ENCODE data around the gene UBAP2. TPM values are rescaled to one million over a fixed set of nuclear protein-coding genes. Genes with fewer than 3 reads are reported as not detected.
"Not testable (repeated sequence)": the region's sequence is repeated elsewhere in the genome, so short reads cannot be mapped to it uniquely, and the experiment has no call there.

The UBAP2 gene
- total RNA-seq, 1 donor from 2014 or later: 34.9 TPM

DNA sequence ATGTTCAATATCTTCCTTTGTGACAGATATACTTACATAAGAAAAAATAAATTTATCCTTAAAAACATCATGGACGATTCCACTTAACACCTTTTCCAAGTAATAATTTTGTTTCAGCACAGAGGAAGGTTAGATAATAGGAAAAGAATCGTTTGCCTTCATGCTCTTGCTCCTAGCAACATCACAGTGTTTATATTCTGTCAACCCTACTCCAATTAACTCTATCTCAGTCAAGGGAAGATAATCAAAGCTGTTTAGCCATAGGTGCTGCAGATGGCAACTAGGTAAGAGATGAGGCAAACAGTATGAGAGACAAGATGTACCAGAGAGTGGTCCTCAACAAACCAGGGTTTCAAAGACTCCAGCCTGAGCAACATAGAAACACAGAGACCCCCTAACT is 55.6 kb downstream of the UBAP2 start:
- ATAC-seq (no peak), DNase-seq (no peak)
- intact Hi-C loops (cut with micrococcal nuclease): no loop called here

DNA sequence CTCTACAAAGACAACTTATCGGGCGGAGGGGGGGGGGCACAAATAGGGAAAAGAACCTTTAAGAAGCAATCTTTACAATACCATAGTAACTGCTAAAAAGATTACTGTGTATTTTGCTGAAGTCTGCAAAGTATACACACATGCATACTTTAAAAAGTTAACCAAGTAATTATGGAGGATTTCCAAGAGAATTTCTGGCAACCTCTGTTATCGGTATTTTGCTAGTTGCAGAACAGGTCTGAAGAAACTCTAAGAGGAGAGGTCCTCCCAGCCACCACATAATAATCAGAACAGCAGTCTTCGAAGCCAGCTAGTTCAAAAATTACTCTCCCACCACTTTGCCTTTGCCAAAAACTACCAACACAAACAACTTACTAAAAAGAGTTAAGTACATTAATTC is 56.1 kb downstream of the UBAP2 start:
- ATAC-seq (no peak), DNase-seq (no peak)
- intact Hi-C loops (cut with micrococcal nuclease): no loop called here

DNA sequence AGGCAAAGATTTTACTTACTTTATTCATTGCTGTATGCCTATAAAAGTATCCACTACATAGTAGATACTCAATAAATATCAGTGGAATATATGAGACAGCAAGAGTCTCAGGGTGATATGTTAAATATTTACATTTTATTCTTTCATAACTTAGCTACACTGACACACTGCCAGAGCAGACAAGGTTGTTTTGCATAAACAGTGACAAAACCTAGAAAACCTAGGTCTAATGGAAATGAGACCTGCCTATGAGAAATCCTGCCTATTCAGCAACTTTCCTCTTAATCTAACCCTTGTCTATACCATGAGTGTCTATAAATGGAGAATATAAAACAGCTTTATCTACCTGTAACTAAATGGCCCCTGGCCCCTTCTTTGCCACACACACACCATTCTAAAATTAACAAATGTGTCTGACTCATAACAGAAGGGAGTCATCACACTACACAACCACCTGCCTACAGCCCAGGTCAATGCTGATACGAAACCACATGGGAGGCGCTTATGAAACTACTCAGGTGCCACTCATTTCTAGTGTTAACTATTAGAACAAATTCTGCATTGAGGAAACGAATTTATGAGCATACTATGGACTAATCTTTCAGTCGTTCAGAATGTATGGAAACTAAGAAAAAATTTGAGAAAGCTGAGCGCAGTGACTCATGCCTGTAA is 60.3 kb downstream of the UBAP2 start:
- intact Hi-C loops (cut with micrococcal nuclease): no loop called here
- ATAC-seq (no peak), DNase-seq (no peak)

DNA sequence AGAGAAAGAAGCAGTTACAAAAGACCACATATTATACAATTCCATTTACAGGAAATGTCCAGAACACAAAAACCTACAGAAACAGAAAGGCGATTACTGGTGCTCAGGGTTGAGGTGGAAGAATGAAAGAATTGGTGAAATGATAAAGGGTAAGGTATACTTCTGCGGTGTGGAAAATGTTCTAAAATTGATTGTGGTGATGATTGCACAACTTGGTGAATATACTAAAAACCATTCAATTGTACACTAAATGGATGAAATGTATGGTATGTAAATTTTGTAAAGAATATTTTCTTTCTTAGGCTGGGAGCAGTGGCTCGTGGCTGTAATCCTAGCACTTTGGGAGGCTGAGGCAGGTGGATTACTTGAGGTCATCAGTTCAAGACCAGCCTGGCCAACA is 72.3 kb downstream of the UBAP2 start:
- no peak for ATAC-seq
- no peak for DNase-seq
- intact Hi-C loops (cut with micrococcal nuclease): no loop called here

DNA sequence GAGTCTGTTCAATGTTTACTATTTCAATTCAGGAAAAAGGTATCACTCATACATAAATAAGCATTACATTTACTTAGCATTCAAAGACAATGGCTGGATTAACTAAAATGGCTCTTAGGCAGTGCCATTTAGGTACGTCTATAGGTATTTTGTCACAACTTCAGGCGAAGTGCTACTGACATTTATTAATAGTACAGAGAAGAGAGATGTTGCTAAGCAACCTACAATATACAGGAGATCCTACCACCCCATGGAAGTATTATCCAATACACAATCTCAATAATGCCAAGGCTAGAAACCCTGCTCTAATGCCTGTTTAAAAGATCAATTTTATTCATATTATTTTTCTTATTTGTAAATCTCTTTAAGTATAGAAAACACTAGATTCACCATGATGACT is 76.0 kb downstream of the UBAP2 start:
- ATAC-seq: peak; percentile 72
- intact Hi-C loops (cut with micrococcal nuclease): no loop called here
- no peak for DNase-seq

DNA sequence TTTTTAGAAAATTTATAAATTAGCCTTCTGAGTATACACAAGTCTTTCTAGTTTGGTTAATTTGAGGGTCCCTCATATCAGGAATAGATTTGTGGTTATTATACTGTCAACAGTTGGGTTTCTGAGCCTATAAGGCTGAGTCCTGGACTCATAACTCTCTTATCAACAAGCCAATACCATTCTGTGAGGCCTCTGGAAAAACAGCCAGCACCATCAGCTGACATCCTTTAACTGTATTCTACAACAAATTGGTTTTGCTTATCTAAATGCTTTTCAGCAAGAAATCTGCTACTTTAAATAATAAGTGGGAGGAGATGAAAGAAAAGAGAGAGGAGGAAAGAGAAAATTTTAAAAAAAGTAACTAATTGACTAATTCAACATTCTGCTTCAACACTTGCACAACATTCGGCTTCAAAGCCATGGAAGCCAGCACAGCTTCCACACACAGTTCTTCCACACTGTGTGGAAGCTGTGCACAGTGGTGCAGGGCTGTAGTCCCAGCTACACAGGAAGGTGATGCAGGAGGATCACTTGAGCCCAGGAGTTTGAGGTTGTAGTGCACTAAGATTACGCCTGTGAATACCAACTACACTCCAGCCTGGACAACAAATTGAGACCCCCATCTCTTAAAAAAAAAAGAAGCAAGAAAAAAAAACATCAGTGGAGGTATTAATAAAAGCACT is 84.5 kb downstream of the UBAP2 start:
- no peak for ATAC-seq
- intact Hi-C loops (cut with micrococcal nuclease): no loop called here
- DNase-seq: no peak

DNA sequence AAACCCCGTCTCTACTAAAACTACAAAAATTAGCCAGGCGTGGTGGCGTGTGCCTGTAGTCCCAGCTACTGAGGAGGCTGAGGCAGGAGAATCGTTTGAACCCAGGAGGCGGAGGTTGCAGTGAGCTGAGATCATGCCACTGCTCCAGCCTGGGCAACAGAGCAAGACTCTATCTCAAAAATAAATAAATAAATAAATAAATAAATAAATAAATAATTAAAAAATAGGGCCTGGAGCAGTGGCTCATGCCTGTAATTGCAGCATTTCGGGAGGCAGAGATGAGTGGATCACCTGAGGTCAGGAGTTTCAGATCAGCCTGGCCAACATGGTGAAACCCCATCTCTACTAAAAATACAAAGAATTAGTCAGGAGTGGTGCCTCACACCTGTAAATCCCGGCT is 86.2 kb downstream of the UBAP2 start:
- ATAC-seq; intact Hi-C loops (cut with micrococcal nuclease); DNase-seq: not testable (repeated sequence)

DNA sequence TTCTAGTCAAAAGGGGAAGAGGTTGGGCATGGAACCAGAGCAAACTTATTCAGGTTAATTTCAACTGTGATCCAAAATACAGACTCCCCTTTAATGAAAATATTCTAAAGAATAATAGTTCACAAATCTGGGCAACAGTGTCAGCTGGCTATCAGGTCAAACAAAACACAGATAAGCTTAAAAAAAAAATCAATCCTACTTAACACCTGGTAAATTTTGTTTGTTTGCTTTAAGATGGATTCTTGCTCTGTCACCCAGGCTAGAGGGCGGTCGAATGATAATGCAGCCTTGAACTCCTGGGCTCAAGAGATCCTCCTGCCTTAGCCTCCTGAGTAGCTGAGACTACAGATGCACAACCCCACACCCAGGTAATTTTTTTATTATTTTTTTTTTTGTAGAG is 89.0 kb downstream of the UBAP2 start:
- intact Hi-C loops (cut with micrococcal nuclease): no loop called here
- ATAC-seq: no peak
- DNase-seq: no peak

DNA sequence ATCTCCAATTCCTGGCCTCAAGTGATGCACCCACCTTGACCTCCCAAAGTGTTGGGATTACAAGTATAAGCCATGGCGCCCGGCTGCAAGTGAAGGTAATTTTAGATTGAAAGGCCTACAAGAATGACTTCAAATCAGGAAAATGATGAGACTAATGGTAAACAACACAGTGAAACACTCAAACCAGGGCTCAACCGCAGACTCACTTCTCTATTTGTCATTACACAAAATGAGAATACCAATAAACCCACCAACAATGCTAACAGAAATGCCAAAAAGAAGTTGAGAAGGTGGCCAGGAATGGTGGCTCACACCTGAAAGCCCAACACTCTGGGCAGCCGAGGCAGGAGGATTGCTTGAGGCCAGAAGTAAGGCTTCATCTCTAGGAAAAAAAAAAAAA is 92.1 kb downstream of the UBAP2 start:
- ATAC-seq: no peak
- DNase-seq: no peak
- intact Hi-C loops (cut with micrococcal nuclease): no loop called here

DNA sequence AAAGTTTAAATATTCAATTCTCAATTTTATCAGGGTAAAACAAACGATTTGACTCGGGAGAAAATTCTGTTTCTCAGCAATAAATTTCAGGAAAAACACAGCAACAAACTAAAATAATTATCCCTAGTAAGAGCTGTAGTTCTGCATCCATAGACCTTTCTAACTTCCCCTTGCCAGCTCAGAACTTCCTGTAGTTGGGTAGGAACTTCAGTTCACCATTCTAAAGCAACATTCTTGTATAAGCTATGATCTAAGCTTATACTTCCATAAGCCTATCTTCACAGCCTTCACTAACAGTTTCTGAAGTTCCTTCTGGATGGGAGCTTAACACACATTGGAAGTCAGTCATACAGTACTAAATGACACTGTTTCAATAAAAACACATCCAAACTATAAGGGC is 96.6 kb downstream of the UBAP2 start:
- intact Hi-C loops (cut with micrococcal nuclease): no loop called here
- no peak for DNase-seq
- no peak for ATAC-seq

DNA sequence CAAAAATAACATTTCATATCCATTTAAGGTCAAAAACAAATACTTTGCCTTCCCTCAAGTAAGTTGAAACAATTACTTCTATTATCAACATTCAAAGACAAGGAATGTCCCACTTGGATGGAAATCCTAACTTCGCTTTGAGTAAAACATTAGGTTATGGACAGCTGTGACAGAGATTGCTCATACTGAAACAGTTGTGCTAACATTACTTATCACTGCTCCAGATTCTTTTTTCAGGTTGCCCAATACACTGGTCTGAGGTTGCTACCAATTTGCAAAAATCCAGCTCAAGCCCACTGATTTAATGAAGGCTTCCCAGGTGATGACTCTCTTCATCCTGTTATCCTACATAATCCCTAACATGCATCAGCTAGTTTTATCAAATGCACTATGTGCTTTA is 98.3 kb downstream of the UBAP2 start:
- intact Hi-C loops (cut with micrococcal nuclease): no loop called here
- ATAC-seq (no peak), DNase-seq (no peak)

DNA sequence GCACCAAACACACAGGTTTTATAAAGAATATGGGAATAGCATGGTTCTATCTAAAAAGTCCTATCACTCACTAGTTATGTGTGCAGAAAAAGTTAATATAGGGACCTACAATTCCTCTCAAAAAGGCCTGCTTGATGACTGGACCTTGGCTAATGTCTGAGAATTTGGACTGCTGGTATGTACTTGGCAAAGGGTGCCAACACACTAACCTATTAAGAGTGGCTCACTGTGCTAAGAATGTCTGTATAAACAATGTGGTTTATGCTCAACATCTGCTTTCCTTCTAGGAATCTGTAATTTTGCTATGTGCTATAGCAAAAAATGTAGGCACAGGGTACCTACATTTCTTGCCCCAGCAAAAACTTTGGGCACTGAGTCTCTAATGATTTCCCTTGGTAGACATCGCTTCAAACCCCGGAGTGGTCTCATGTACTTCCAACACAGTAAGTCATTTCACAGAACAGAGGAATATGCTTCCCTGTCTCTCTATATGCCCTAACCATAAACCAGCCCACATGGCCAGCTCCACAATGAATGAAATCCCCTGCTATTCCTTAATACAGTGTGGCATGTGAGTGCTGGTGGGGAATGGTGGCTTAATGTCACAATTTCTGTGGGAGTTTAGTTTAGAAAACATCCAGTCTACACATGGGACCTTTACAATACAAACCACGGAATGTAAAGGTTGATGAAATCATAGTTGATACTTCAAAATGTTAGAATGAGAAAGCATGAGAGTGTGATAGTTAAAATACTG is 101.7 kb downstream of the UBAP2 start:
- ATAC-seq (peak; percentile 47), DNase-seq (no peak)
- intact Hi-C loops (cut with micrococcal nuclease): no loop called here

DNA sequence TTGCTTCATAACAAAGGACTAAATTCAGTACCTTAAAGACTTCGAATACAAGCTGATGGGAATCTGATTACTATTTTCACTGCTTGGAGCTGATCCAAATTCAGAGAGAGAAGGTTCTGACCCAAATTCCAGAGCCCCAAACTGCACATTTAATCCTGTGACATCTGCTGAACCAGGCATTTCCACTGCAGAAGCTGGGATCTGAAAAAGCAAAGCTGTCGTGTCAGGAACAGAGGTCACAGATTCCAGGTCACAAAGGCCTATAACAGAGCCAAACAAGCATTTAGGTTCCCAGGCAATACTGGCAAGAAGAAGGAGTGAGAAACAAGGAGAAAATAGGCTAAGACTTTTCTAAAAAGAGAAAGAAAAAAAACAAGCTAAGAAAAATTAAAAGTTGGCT is 105.3 kb downstream of the UBAP2 start:
- intact Hi-C loops (cut with micrococcal nuclease): no loop called here
- ATAC-seq (no peak), DNase-seq (no peak)

DNA sequence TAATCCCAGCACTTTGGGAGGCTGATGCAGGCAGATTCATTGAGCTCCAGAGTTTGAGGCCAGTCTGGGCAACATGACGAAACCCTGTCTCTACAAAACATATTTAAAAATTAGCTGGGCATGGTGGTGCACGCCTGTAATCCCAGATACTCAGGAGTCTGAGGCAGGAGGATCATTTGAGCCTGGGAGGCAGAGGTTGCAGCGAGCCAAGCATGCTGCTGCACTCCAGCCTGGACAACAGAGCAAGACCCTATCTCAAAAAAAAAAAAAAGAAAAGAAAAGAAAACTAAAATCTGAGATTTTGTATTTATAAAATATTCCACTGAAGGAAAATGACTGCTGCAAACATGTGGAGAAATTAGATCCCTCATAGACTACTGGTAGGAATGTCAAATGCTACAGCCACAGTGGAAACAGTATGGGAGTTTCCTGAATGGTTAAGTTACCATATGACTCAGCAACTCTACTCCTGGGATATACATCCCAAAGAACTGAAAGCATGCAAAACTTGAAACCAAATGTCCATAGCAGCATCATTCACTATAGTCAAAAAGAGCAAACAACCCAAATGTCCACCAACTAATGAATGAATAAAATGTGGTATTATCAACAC is 106.1 kb downstream of the UBAP2 start:
- DNase-seq: no peak
- no peak for ATAC-seq
- intact Hi-C loops (cut with micrococcal nuclease): no loop called here

DNA sequence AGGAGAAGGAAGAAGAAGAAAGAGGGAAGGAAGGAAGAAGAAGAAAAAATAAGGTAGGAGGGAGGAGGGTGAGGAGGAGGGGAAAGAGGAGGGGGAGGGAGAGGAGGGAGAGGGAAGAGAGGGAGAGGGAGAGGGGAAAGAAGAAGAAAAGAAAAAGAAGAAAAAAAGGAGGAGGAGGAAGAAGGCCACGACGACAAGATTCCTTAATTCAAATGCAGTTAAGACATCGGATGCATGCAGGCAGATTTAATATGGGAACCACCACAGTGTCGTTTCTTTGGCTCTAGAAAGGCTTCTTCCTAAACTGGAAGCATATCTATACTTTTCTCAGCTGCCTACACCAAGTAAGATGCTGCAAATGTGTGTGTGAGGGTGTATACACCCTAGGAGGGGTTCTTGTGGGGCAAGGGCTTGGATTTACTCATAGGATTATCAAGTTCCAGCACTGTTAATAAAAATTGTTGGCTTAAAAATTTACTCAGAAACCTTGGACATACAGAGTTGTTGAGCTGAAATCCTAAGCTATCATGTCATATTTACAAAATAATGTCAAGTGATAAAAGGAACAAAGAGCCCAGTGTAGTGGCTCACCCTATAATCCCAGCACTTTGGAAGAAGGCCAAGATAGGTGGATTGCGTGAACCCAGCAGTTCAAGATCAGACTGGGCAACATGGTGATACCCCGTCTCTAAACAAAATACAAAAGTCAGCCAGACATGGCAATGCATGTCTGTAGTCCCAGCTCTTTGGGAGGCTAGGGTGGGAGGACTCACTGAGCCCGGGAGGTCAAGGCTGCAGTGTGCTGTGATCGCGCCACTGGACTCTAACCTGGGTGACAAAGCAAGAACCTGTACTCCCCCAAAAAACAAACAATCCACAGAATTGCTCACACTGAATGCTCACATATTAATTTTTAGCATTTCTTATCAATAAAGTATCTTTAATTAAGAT is 108.5 kb downstream of the UBAP2 start:
- intact Hi-C loops (cut with micrococcal nuclease): no loop called here
- no peak for ATAC-seq
- DNase-seq: no peak

DNA sequence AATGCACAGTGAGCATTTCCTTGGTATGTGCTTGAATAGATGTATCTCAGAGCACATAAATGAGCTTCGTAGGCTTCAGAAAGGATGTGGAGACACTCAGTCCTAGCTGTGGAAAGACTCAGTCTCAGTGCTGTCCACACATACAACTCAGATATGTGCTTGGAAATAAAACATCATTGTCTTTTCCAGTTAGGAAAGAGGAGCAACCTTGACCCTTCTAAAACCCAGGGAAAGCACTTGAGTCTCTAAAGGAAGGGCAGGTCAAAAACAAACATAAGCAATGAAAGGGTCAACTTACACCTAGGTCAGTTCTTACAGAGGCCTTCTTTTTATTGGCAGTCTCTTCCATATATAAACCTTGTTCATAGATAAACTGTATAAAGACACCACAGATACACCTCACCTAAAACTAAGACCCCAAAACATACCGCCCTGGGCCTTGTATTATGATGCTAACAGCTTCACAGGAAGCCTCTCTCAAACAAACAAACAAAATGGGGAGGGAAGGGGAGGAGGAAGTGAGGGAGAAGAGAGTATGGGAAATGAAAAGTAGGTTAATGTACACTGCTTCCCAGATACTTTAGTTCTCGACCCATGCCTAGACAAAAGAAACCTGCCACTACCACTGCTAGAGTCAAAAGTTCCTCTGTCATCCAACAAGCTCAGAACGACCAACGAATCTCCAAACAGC is 114.4 kb downstream of the UBAP2 start:
- DNase-seq (no peak), ATAC-seq (no peak)
- intact Hi-C loops (cut with micrococcal nuclease): no loop called here

DNA sequence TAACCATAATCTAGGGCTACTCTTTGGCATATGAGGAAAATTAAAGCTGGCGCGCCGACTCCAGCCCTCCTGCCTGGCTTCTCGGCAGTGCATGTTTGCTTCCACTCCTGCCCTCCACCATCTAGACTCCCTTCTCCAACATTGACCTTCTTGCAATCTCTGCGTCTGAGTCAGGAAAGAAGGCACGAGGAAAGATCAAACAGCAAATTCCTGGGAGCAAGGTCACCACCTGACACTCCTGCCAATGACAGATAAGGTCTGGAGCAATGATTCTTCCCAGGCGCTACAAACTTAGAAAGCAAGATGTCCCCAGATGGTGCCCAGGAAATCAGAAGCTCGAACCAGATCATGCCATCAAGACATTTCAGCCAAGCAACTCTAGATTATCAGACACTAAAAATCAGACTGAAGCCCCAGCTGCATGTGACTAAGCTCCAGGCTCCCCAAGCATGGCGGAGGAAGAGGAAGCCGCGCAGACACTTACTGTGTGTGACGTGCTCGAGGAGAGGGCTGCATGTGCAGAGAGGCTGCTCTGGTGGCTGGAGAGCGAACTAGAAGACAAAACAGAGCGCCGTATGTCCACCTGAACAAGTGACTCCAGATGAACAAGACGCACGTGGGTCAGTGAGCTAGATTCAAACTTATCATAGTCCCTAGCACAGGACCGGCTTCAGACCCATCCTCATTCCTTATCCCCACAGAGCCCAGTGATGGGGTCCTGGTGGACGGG is 116.4 kb downstream of the UBAP2 start:
- ATAC-seq: no peak
- intact Hi-C loops (cut with micrococcal nuclease): no loop called here
- DNase-seq: no peak

DNA sequence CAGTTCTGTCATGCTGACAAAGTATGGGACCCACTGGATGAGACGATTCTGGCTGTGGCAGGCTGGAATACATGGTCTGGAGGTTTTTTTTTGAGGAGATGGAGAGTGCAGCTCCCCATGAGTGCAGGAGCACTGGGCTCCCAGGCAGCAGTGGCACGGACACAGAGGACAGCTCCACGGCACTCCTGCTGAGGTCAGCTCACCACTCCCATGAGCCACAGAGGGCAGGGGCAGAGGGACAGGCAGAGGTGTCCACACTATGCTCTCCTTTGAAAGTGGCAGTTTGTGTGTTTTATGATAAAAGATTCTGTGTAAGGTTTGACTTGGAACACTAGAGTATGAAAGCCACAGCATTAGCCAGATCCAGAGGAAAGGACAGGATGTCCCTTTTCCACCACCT is 117.4 kb downstream of the UBAP2 start:
- DNase-seq (no peak), ATAC-seq (peak; percentile 17)
- intact Hi-C loops (cut with micrococcal nuclease): no loop called here
